ENCODE data around the gene OR12D2.
"Not testable (repeated sequence)": the region's sequence is repeated elsewhere in the genome, so short reads cannot be mapped to it uniquely, and the experiment has no call there.

The OR12D2 gene, protein sequence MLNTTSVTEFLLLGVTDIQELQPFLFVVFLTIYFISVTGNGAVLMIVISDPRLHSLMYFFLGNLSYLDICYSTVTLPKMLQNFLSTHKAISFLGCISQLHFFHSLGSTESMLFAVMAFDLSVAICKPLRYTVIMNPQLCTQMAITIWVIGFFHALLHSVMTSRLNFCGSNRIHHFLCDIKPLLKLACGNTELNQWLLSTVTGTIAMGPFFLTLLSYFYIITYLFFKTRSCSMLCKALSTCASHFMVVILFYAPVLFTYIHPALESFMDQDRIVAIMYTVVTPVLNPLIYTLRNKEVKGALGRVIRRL

DNA sequence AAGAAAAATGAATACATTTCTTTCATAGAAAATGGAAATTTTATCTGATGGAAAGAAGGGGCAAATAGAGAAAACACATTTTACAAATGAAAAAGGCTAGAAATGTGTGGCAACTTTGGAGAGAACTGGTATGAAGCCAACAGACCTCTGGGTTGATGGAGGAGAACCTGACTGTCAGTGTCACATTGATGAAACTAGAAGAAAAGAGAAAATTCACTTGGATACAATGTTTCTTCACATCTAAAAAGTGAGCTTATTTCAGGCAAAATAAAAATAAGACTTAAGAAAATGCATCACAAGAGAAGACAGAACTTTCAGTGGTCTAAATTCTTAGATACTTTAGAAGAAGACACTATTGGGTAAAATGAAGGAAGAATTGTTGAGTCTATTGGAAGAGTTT is at the start of gene OR12D2:
OR12D2 (plus strand) TSS at position 301 of the 400 bp plus-strand sequence. CDS start 1,069 bp downstream, outside the sequence.
- DNase-seq (ENCODE audit: low read depth, low spot score) = no peak

DNA sequence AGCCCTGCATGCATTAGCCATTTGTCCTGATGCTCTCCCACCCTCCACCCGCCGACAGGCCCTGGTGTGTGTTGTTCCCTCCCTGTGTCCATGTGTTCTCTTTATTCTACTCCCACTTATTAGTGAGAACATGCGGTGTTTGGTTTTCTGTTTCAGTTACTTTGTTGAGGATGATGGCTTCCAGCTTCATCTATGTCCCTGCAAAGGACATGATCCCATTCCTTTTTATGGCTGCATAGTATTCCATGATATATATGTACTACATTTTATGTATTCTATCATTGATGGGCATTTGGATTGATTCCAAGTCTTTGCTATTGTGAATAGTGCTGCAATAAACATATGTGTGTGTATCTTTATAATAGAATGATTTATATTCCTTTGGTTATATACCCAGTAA is 46.1 kb upstream of the OR12D2 start:
- not testable (repeated sequence) for DNase-seq (ENCODE audit: low read depth, low spot score)

DNA sequence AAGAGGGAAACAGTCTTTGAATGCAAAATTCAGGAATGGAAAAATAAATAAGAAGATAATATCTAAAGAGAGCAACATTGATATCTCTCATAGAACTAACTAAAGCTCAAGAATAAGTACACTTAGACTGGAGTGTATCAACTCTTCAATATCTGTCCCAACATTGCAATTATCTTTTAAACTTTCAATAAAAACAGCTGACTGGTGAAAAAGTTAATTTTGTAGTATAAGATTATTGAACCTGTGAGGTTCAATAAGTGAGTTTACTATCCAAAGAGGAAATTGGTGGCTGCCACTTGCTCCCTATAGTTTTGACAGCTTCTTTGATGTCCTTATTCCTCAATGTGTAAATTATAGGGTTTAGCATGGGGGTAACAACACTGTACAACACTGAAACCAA is 40.5 kb upstream of the OR12D2 start:
- DNase-seq (ENCODE audit: low read depth, low spot score) = no peak

DNA sequence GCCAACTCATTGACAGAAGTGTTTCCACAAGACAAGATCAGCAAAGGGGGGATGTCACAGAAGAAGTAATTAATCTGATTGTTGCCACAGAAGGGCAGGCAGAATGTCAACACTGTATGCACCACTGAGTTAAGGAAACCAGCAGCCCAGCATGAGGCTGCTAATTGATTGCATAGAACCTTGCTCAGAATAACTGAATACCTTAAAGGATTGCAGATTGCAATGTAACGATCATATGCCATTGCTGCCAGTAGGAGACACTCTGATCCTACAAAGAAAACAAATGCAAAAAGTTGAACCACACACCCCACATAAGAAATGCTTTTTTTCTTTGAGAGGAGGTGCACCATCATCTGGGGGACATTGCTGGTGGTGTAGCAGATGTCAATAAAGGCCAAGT is 39.8 kb upstream of the OR12D2 start:
- DNase-seq (ENCODE audit: low read depth, low spot score) = no peak

DNA sequence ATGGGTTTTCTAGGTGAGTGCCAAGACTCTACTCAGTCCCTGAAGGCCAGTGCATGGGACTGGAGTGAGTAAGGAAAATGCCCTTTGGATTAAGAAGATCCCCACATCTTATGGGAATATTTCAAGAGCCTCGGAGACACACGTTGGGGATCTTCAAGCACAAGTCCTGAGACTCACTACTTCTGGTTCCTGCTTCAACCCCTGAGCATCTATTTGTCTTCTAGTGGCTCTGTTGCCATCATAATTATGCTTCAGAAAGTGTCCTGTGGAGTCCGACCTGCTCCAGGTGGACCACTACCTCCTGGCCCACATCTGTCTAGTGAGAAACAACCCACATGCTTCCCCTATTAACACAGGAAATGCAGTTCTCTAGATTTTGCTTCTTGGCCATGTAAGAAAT is 26.7 kb upstream of the OR12D2 start, which contains the start of gene OR5V1:
OR5V1 (minus strand) TSS at position 101 of the 400 bp plus-strand sequence. CDS start 12,670 bp downstream, outside the sequence.
- DNase-seq (ENCODE audit: low read depth, low spot score) = no peak

DNA sequence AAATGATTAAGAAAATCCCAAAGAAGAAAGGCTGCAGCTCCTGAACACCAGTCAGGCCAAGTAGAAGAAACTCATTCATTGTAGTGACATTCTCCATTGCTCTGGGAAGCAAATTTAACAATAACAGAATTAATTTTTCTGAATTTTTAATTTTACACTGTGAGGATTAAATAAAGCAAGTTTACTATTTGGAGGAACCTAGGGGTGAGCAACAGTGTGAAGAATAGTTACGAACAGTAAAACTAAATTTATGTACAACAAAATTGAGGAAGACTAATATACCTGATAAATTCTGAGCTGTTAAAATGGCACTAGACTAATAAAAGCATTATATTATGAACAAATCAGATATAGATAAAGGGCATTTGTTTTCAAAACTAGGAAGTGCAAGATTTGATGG is 20.2 kb upstream of the OR12D2 start, which contains the start of gene OR12D3:
OR12D3 (minus strand) TSS at position 101 of the 400 bp plus-strand sequence; CDS start at position 97, 4 bp downstream.
- no peak for DNase-seq (ENCODE audit: low read depth, low spot score)

DNA sequence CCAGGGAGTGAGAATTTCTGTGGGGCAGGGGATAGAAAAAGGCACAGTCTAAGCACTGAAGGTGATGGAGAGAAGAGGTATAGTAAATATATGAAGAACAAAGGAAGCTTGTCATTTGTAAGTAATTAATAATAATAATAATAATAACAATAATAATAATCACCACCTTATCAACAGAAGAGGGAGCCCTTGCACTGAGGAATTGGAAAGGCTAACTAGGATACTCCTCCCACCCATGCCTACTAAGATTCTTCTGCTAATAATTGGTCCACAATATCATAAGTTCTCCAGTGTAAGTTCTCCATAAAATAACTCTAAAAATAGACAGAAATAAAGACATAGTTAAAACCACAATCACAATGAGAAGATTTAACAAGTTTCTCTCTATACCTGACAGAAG is 19.4 kb upstream of the OR12D2 start:
- DNase-seq (ENCODE audit: low read depth, low spot score) = no peak

DNA sequence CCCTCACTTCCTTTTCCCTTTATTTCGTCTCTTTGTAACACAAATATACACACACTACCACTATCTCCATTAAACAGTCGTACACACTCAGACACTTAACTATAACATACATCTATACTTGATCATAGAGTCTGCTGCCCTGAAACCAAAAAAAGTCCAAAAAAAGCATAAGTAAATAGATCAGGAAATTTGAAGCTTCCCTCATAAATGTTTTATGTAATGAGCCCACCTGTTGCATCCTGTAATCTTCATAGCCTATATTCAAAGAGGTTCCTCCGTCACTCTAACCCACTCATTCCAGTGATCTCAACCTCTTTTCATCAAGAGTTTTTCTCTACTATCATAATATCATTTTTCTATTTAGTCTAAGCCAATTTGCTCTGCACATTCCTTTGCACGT is 6.9 kb upstream of the OR12D2 start:
- DNase-seq (ENCODE audit: low read depth, low spot score) = no peak

DNA sequence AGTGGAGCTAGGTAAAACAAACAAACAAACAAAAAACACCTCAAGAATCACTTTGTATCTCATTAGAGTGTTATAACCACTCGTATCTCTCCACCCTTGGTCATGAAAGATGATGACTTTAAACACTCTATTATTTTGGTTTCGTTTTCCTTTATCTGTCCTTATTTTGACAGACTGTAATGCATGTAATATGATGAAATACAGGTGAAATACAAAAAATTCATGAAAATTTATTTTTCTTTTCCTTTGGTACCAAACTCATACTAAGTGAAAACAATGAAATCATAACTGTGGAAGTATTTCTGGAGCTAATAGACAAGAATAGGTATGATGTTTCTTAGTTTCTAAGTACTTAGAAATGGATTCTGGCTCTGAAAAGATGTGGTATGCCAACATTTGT is 4.1 kb downstream of the OR12D2 start:
- no peak for DNase-seq (ENCODE audit: low read depth, low spot score)

DNA sequence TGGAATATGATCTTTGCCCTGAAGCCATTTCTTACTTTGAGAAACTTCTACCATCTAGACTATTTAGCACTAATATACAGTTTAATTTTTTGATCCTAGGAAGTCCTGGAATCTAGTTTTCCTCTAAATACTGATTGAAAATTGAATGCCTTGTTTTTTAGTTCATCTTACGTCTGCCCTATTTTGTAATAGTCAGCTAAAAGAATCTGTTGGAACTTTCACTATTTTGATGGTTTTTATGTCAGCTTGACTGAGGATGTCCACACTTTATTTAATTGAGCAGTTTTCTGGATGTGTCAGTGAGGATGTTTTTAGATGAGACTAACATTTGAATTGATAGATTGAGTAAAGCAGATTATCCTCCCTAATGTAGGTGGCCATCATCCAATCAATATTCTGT is 8.4 kb downstream of the OR12D2 start:
- no peak for DNase-seq (ENCODE audit: low read depth, low spot score)

DNA sequence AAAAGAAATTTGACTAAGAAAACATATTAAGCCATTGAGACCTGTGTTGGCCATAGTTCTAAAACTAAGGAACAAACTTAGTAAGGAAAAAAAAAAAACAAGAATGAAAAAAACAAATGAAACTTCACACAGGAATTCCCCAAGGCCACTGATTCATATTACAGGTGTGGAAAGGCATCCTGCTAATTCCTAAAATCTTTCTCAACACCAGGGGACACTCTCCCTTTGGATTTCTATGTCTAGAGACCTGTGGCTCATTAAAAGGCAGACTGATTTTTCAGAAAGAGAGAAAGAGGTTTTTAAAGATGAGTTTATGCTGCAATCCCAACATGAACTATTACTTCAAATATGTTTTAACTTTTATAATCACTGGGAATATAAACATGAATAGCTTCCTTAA is 19.2 kb downstream of the OR12D2 start, which contains the start of gene OR12D1:
OR12D1 (plus strand) TSS at position 341 of the 400 bp plus-strand sequence.
- DNase-seq (ENCODE audit: low read depth, low spot score) = no peak

DNA sequence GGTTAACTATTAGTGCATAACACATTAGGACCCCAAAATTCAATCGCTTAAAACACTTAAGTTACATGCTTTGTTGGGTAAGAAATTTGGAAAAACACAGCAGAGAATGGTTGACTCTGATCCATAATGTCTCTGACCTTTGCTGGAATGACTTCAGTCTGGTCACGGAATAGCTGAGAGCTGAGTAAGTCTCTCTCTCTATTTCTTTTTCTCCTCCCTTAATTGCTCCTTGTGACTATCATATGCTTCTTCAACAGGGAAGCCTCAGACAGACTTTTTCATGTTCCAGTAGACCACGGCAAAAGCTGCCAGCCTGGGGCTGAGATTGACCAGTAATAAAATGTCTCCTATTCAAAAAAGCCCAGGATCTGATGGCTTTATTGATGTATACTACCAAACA is 24.1 kb downstream of the OR12D2 start:
- no peak for DNase-seq (ENCODE audit: low read depth, low spot score)

DNA sequence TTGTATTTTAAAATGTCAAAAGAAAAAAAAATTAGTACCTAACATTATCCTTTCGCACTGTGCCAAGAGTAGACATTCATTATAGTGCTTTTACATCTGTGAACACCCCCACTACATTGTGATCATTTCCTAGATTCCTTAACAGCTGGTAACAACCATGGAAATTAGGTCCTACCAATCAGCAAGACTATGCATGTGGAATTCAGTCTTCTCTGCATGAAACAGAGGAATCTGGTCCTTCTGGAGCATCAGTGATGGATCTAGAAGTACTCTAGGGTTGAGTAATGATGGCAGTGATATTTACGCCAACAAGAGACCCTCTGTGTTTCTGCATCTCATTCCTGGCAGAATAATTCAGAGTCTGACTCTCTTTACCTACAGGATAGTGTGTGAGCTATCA is 28.7 kb downstream of the OR12D2 start:
- no peak for DNase-seq (ENCODE audit: low read depth, low spot score)

DNA sequence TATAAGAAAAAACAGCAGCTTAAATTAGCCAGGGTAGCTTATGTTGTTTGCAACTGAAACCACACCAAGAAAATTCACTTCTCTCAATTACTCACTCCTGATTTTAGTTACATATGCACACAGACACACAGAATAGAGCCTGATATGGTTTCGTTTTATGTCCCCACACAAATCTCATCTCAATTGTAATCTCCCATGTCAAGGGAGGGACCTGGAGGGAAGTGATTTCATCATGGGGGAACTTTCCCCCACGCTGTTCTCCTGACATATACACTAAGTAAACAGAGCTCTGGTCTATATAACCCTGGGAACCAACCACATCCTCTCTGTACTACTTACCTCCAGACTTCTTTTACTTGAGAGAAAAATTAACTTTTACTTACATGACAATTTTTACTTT is 29.1 kb downstream of the OR12D2 start:
- DNase-seq (ENCODE audit: low read depth, low spot score) = no peak

DNA sequence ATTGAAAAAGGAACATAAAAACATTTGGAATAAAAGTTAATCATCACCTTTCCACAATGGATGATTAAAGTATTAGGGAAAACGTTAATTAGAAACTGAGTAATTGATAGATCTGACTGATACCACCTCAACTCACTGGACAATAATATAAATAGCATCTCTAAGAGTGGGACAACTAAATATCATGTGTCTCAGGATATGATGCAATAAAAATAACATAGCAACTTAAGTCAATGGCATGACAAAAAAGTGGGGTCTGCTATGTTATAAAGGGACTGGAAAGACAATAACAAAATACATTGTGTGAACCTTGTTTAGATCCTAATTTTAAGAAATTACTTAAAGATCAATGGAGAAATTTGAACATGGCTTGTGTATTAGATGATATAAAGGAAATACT is 29.6 kb downstream of the OR12D2 start:
- no peak for DNase-seq (ENCODE audit: low read depth, low spot score)

DNA sequence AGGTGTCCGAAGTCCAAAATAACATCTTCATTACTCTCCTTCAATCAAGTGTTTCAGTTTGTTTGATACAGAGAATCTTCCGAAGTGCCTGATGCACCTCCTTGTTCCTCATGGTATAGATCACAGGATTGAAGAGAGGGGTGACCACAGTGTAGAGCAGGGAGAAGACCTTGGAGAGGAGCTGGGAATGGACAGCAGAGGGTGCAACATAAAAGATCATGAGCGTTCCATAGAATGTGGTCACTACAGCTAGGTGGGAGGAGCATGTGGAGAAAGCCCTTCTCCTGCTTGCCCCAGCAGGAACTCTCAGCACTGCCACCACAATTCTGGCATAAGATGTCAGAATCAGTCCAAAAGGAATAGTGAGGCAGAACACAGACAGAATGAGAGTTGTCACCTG is 31.2 kb downstream of the OR12D2 start:
- DNase-seq (ENCODE audit: low read depth, low spot score) = no peak

DNA sequence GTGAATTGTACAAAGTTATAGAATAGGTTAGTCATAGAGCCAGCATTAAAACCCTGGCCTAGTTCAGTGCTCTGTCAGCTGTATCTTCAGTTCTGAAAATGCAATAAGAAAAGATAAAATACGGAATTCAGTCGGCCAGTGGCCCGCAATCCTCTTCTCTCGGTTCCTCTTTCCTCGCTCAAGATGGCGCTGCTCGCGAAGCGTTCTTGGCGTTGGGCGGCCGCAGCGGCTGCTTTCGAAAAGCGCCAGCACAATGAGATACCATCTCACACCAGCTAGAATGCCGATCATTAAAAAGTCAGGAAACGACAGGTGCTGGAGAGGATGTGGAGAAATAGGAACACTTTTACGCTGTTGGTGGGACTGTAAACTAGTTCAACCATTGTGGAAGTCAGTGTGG is 41.3 kb downstream of the OR12D2 start:
- not testable (repeated sequence) for DNase-seq (ENCODE audit: low read depth, low spot score)

DNA sequence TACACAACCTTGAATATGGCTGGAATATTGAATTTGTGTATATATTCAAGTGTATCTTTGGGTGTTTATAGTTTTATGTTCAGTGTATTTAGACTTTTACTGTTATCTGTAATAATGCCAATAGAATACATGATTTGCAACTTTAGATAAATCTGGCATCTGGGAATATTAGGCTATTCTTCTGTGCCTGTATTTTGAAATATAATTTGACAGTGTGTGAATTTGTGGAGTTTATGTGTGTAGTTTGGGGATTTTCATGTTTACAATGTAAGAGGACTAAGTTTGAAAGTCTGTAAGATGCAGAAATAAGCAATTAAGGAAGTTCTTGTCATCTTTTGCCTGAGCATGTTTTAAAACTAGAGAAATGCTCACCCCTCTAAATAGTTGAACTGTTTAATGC is 43.6 kb downstream of the OR12D2 start, which contains the start of gene OR10C1:
OR10C1 (plus strand) TSS at position 301 of the 400 bp plus-strand sequence. CDS start 710 bp downstream, outside the sequence.
- no peak for DNase-seq (ENCODE audit: low read depth, low spot score)

DNA sequence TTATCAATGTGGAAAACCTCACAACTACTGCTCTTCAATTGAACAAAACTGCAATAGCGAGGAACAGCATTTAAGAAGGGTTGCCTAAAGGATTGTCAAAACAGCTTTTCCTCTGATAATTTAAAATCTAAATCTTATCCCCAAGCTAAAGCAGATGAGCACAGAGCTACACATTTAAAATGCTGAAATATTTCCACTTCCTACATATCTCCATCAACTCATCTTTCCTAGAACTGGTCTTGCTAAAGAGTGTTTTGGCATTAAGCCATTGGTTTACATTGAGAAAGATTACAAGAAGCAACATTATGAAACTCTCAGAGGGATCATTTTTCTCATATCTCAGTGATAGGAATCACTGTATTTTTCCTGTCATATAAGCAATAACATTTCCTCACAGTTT is 47.3 kb downstream of the OR12D2 start:
- no peak for DNase-seq (ENCODE audit: low read depth, low spot score)

DNA sequence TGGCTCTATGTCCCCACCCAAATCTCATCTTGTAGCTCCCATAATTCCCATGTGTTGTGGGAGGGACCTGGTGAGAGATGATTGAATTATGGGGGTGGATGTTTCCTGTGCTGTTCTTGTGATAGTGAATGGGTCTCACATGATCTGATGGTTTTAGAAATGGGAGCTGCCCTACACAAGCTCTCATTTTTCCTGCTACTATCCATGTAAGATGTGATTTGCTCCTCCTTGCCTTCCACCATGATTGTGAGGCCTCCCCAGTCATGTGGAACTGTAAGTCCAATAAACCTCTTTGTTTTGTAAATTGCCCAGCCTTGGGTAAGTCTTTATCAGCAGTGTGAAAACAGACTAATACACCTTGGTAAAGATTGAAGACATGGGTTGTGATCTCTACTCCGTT is 48.6 kb downstream of the OR12D2 start:
- not testable (repeated sequence) for DNase-seq (ENCODE audit: low read depth, low spot score)
